Loucy (cell line): ENCODE results near the gene PLA2G10.

Source experiments
- H2AFZ ChIP-seq: fragments of 200-600 bp; sonication (generic); 2 replicates; pipeline ENCODE4 v1.6.0; 2016; ENCODE audit warnings: antibody characterized with exemption, mild to moderate bottlenecking, low read length, moderate library complexity
- H3F3A ChIP-seq: fragments of 200-600 bp; 2 replicates; pipeline ENCODE4 v1.6.0; 2016; ENCODE audit warnings: antibody characterized with exemption, low read depth, mild to moderate bottlenecking
- H3K27me3 ChIP-seq: fragments of 200-600 bp; sonication (generic); 2 replicates; pipeline ENCODE4 v1.6.1; 2014; ENCODE audit warnings: low read length, mild to moderate bottlenecking; ENCODE audit not compliant: insufficient read depth, poor library complexity, severe bottlenecking
- H3K36me3 ChIP-seq: fragments of 200-600 bp; sonication (generic); 2 replicates; pipeline ENCODE4 v1.6.1; 2016; ENCODE audit warnings: low read length; ENCODE audit not compliant: insufficient read depth
- H3K4me1 ChIP-seq: fragments of 200-600 bp; sonication (generic); 2 replicates; pipeline ENCODE4 v1.5.1; 2014; ENCODE audit warnings: low read length, mild to moderate bottlenecking; ENCODE audit not compliant: insufficient read depth, poor library complexity, severe bottlenecking
- H3K4me2 ChIP-seq: fragments of 200-600 bp; sonication (generic); 2 replicates; pipeline ENCODE4 v1.6.0; 2014; ENCODE audit warnings: antibody characterized with exemption, low read length, low read depth, mild to moderate bottlenecking; ENCODE audit not compliant: poor library complexity, severe bottlenecking
- H3K4me3 ChIP-seq: fragments of 200-600 bp; sonication (generic); 2 replicates; pipeline ENCODE4 v1.5.1; 2014; ENCODE audit warnings: low read length, mild to moderate bottlenecking, mixed read lengths; ENCODE audit not compliant: poor library complexity, severe bottlenecking
- H3K79me2 ChIP-seq: fragments of 200-600 bp; sonication (generic); 2 replicates; pipeline ENCODE4 v1.6.1; 2014; ENCODE audit warnings: low read length; ENCODE audit not compliant: insufficient read depth
- H3K9ac ChIP-seq: fragments of 200-600 bp; sonication (generic); 2 replicates; pipeline ENCODE4 v1.6.0; 2014; ENCODE audit warnings: mild to moderate bottlenecking, low read depth, low read length, moderate library complexity; ENCODE audit not compliant: poor library complexity, severe bottlenecking
- H3K9me2 ChIP-seq: fragments of 200-600 bp; sonication (generic); replicated peaks from 2 replicates; pipeline ENCODE4 v1.6.1; 2016; ENCODE audit warnings: low read depth, low read length, mixed read lengths
- H3K9me3 ChIP-seq: fragments of 200-600 bp; sonication (generic); 2 replicates; pipeline ENCODE4 v1.6.1; 2014; ENCODE audit warnings: mild to moderate bottlenecking, antibody characterized with exemption, low read length, low read depth; ENCODE audit not compliant: insufficient read depth
- H4K20me1 ChIP-seq: fragments of 200-600 bp; sonication (generic); 2 replicates; pipeline ENCODE4 v1.6.0; 2014; ENCODE audit warnings: antibody characterized with exemption, low read length, mild to moderate bottlenecking; ENCODE audit not compliant: insufficient read depth, poor library complexity, severe bottlenecking
- EZH2phosphoT487 ChIP-seq: fragments of 200-600 bp; IDR thresholded peaks from 2 replicates; pipeline ENCODE4 v1.6.1; 2018; ENCODE audit warnings: antibody characterized with exemption, mild to moderate bottlenecking, moderate library complexity, borderline replicate concordance
- TF ChIP-seq, protein P1 (sequence below): fragments of 200-600 bp; sonication (generic); conservative IDR thresholded peaks from 2 replicates; pipeline ENCODE4 v1.5.1; 2014; ENCODE audit warnings: mild to moderate bottlenecking, antibody characterized with exemption, low read length

Gene PLA2G10

DNA sequence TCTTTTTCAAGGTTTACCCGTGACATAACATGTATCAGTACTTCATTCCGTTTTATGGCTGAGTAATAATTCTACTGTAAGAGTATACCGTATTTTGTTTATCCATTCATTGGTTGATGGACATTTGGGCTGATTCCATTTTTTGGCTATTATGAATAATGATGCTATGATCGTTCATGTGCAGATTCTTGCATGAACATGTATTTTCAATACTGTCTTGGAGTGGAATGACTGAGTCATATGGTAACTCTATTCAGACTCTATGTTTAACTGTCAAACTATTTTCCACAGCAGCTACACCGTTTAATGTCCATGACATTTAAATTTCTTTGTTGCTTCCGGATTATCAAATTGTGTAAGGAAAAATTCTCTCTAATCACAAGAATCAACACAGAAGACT is 43.5 kb downstream of the PLA2G10 start:
- Histone ChIP-seq H3K4me1 (no peaks in the 10 kb centered on the region), H3F3A (no peaks in the 10 kb centered on the region), H4K20me1 (no peaks in the 10 kb centered on the region), H2AFZ (no peak overlapping the region), H3K27me3 (no peaks in the 10 kb centered on the region), H3K4me2 (no peak overlapping the region), H3K4me3 (no peak overlapping the region), H3K9me3 (no peaks in the 10 kb centered on the region), H3K79me2 (no peaks in the 10 kb centered on the region), H3K9me2 (no peaks in the 10 kb centered on the region), H3K9ac (no peak overlapping the region), H3K36me3 (peaks cover 33% of the 10 kb centered on the region; the same call in 1 of the 2 replicates)
- TF ChIP-seq, protein P1, sequence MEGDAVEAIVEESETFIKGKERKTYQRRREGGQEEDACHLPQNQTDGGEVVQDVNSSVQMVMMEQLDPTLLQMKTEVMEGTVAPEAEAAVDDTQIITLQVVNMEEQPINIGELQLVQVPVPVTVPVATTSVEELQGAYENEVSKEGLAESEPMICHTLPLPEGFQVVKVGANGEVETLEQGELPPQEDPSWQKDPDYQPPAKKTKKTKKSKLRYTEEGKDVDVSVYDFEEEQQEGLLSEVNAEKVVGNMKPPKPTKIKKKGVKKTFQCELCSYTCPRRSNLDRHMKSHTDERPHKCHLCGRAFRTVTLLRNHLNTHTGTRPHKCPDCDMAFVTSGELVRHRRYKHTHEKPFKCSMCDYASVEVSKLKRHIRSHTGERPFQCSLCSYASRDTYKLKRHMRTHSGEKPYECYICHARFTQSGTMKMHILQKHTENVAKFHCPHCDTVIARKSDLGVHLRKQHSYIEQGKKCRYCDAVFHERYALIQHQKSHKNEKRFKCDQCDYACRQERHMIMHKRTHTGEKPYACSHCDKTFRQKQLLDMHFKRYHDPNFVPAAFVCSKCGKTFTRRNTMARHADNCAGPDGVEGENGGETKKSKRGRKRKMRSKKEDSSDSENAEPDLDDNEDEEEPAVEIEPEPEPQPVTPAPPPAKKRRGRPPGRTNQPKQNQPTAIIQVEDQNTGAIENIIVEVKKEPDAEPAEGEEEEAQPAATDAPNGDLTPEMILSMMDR = no peak

DNA sequence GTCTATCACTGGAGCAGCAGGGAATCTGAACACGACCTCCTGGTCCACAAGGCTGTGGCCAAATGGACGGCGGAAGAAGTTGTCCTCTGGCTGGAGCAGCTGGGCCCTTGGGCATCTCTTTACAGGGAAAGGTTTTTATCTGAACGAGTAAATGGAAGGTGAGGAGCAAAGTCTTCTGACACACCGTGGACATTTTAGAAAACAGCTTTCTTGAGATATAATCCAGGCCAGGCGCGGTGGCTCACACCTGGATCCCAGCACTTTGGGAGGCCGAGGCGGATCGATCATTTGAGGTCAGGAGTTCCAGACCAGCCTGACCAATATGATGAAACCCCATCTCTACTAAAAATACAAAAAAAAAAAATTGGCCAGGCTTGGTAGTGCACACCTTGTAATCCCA is 44.3 kb downstream of the PLA2G10 start:
- H3K27me3 ChIP-seq = no peaks in the 10 kb centered on the region
- H3F3A ChIP-seq = no peaks in the 10 kb centered on the region
- no peak overlapping the region for H3K4me2 ChIP-seq
- H3K79me2 ChIP-seq = no peaks in the 10 kb centered on the region
- peaks cover 41% of the 10 kb centered on the region; the same call in 1 of the 2 replicates for H3K36me3 ChIP-seq
- no peaks in the 10 kb centered on the region for H3K9me3 ChIP-seq
- H3K9ac ChIP-seq = no peak overlapping the region
- TF ChIP-seq, protein P1 = no peak
- TF ChIP-seq EZH2phosphoT487 = no peak
- H3K4me3 ChIP-seq = no peak overlapping the region
- no peak overlapping the region for H2AFZ ChIP-seq
- H4K20me1 ChIP-seq = no peaks in the 10 kb centered on the region
- no peaks in the 10 kb centered on the region for H3K9me2 ChIP-seq
- H3K4me1 ChIP-seq = no peaks in the 10 kb centered on the region

GRCh38 chr16:14641926-14642325 is 52.2 kb downstream of the PLA2G10 start:
- Histone ChIP-seq H3K4me2 (no peak overlapping the region), H2AFZ (no peak overlapping the region), H4K20me1 (peaks cover 8% of the 10 kb centered on the region), H3K27me3 (no peaks in the 10 kb centered on the region), H3K4me1 (no peaks in the 10 kb centered on the region), H3F3A (no peaks in the 10 kb centered on the region), H3K36me3 (peaks cover 16% of the 10 kb centered on the region; the same call in 1 of the 2 replicates), H3K9me3 (no peaks in the 10 kb centered on the region), H3K9ac (no peak overlapping the region), H3K4me3 (no peak overlapping the region), H3K79me2 (peaks cover 46% of the 10 kb centered on the region; the same call in 1 of the 2 replicates), H3K9me2 (no peaks in the 10 kb centered on the region)
- no peak for TF ChIP-seq EZH2phosphoT487
- TF ChIP-seq, protein P1 = no peak
